Measurements from ENCODE around the gene CAMK2A. TPM values are rescaled to one million over a fixed set of nuclear protein-coding genes. Genes with fewer than 3 reads are reported as not detected.

The CAMK2A gene
- total and polyA plus RNA-seq, 2 experiments from 2014 or later: 0.43 TPM; not detected in 1

- Histone ChIP-seq H3K27ac (no peak overlapping the region), H3K36me3 (ENCODE audit: low read depth) (no peaks in the 10 kb centered on the region), H3F3A (ENCODE audit: insufficient read depth) (no peaks in the 10 kb centered on the region), H3K9me2 (ENCODE audit: insufficient read depth) (no peaks in the 10 kb centered on the region), H3K4me1 (ENCODE audit: insufficient read depth) (no peaks in the 10 kb centered on the region), H3K27me3 (replicated peaks; ENCODE audit: insufficient read depth) (no peaks in the 10 kb centered on the region), H3K9ac (no peak overlapping the region), H3K4me2 (ENCODE audit: unreplicated experiment) (no peak overlapping the region), H3K9me3 (ENCODE audit: low read depth) (no peaks in the 10 kb centered on the region), H4K20me1 (ENCODE audit: insufficient read depth) (no peaks in the 10 kb centered on the region), H3K79me2 (ENCODE audit: insufficient read depth) (no peaks in the 10 kb centered on the region), H2AFZ (no peak overlapping the region), H3K4me3 (no peak overlapping the region)
- DNase-seq: no peak
- TF ChIP-seq EZH2 (IDR thresholded peaks at IDR 0.05; ENCODE audit: insufficient read depth, poor library complexity, severe bottlenecking) (no peak), EZH2phosphoT487 (IDR thresholded peaks at IDR 0.05; ENCODE audit: insufficient read depth, low read depth) (no peak)
- in situ Hi-C loops (cut with MboI): no loop called here
- 84 to 89% methylated on average over 10 of the region's 10 CpGs for WGBS, 2 experiments (ENCODE audit: low coverage in 1 of 2, low lambda C conversion rate in 2 of 2, missing lambda C conversion rate in 2 of 2)
These were observed 36.0 kb downstream of the CAMK2A start for GRCh38 chr5:150253416-150254208.

GRCh38 chr5:150252489-150252888, 37.1 kb downstream of the CAMK2A start:
- Histone ChIP-seq H2AFZ (no peak overlapping the region), H3K79me2 (ENCODE audit: insufficient read depth) (no peaks in the 10 kb centered on the region), H3K4me1 (ENCODE audit: insufficient read depth) (no peaks in the 10 kb centered on the region), H3K36me3 (ENCODE audit: low read depth) (no peaks in the 10 kb centered on the region), H3F3A (ENCODE audit: insufficient read depth) (no peaks in the 10 kb centered on the region), H3K4me2 (ENCODE audit: unreplicated experiment) (no peak overlapping the region), H3K9me2 (ENCODE audit: insufficient read depth) (no peaks in the 10 kb centered on the region), H3K4me3 (no peak overlapping the region), H4K20me1 (ENCODE audit: insufficient read depth) (no peaks in the 10 kb centered on the region), H3K27me3 (replicated peaks; ENCODE audit: insufficient read depth) (no peaks in the 10 kb centered on the region), H3K9ac (no peak overlapping the region), H3K27ac (no peak overlapping the region), H3K9me3 (ENCODE audit: low read depth) (no peaks in the 10 kb centered on the region)
- no peak for DNase-seq
- in situ Hi-C loops (cut with MboI): no loop called here
- TF ChIP-seq EZH2phosphoT487 (IDR thresholded peaks at IDR 0.05; ENCODE audit: insufficient read depth, low read depth) (no peak), EZH2 (IDR thresholded peaks at IDR 0.05; ENCODE audit: insufficient read depth, poor library complexity, severe bottlenecking) (no peak)
- 79 to 85% methylated on average over 6 of the region's 6 CpGs for WGBS, 2 experiments (ENCODE audit: low coverage in 1 of 2, low lambda C conversion rate in 2 of 2, missing lambda C conversion rate in 2 of 2)

GRCh38 chr5:150251504-150251903, 38.1 kb downstream of the CAMK2A start:
- H3K27ac ChIP-seq: no peak overlapping the region
- WGBS, 2 experiments (ENCODE audit: low coverage in 1 of 2, low lambda C conversion rate in 2 of 2, missing lambda C conversion rate in 2 of 2): 94 to 95% methylated on average over 7 of the region's 7 CpGs
- H3K4me2 ChIP-seq (ENCODE audit: unreplicated experiment): no peak overlapping the region
- H3K27me3 ChIP-seq (replicated peaks; ENCODE audit: insufficient read depth): no peaks in the 10 kb centered on the region
- no peak for DNase-seq
- H3K4me1 ChIP-seq (ENCODE audit: insufficient read depth): no peaks in the 10 kb centered on the region
- H2AFZ ChIP-seq: no peak overlapping the region
- in situ Hi-C loops (cut with MboI): no loop called here
- no peaks in the 10 kb centered on the region for H3K36me3 ChIP-seq (ENCODE audit: low read depth)
- no peaks in the 10 kb centered on the region for H3K9me2 ChIP-seq (ENCODE audit: insufficient read depth)
- H3K9ac ChIP-seq: no peak overlapping the region
- no peaks in the 10 kb centered on the region for H3K9me3 ChIP-seq (ENCODE audit: low read depth)
- no peaks in the 10 kb centered on the region for H3K79me2 ChIP-seq (ENCODE audit: insufficient read depth)
- TF ChIP-seq EZH2 (IDR thresholded peaks at IDR 0.05; ENCODE audit: insufficient read depth, poor library complexity, severe bottlenecking) (no peak), EZH2phosphoT487 (IDR thresholded peaks at IDR 0.05; ENCODE audit: insufficient read depth, low read depth) (no peak)
- H3F3A ChIP-seq (ENCODE audit: insufficient read depth): no peaks in the 10 kb centered on the region
- H4K20me1 ChIP-seq (ENCODE audit: insufficient read depth): no peaks in the 10 kb centered on the region
- H3K4me3 ChIP-seq: no peak overlapping the region

GRCh38 chr5:150249744-150250143, 39.8 kb downstream of the CAMK2A start:
- H4K20me1 ChIP-seq (ENCODE audit: insufficient read depth): no peaks in the 10 kb centered on the region
- no peaks in the 10 kb centered on the region for H3F3A ChIP-seq (ENCODE audit: insufficient read depth)
- no peaks in the 10 kb centered on the region for H3K9me3 ChIP-seq (ENCODE audit: low read depth)
- WGBS, 2 experiments (ENCODE audit: low coverage in 1 of 2, low lambda C conversion rate in 2 of 2, missing lambda C conversion rate in 2 of 2): 91 to 95% methylated on average over 5 of the region's 5 CpGs
- H3K36me3 ChIP-seq (ENCODE audit: low read depth): no peaks in the 10 kb centered on the region
- H3K27ac ChIP-seq: no peak overlapping the region
- no peaks in the 10 kb centered on the region for H3K4me1 ChIP-seq (ENCODE audit: insufficient read depth)
- in situ Hi-C loops (cut with MboI): no loop called here
- H3K27me3 ChIP-seq (replicated peaks; ENCODE audit: insufficient read depth): no peaks in the 10 kb centered on the region
- H3K9ac ChIP-seq: no peak overlapping the region
- H3K79me2 ChIP-seq (ENCODE audit: insufficient read depth): no peaks in the 10 kb centered on the region
- DNase-seq: no peak
- TF ChIP-seq EZH2 (IDR thresholded peaks at IDR 0.05; ENCODE audit: insufficient read depth, poor library complexity, severe bottlenecking) (no peak), EZH2phosphoT487 (IDR thresholded peaks at IDR 0.05; ENCODE audit: insufficient read depth, low read depth) (no peak)
- no peaks in the 10 kb centered on the region for H3K9me2 ChIP-seq (ENCODE audit: insufficient read depth)
- no peak overlapping the region for H3K4me2 ChIP-seq (ENCODE audit: unreplicated experiment)
- H2AFZ ChIP-seq: no peak overlapping the region
- H3K4me3 ChIP-seq: no peak overlapping the region
